KBM-7 (cell line): ENCODE results near the gene SFRP5.

Experiments
- DNase-seq: peaks from one replicate; pipeline ENCODE4 v3.0.0-alpha.2; 2015
- in situ Hi-C: fragments of 300-500 bp; cut with MboI; formaldehyde crosslinking; loops from 2 replicates; pipeline ENCODE4 v1.14.3; 2020; ENCODE audit warnings: low sequenced_read_pairs, low pct_unique_long_range_greater_than_20kb, mixed read lengths

Gene SFRP5

GRCh38 chr10:97744405-97745035 lies 27.3 kb downstream of the SFRP5 start:
- DNase-seq = no peak
- in situ Hi-C loops = no loop called here

- in situ Hi-C loops = no loop called here
- DNase-seq = no peak
These were observed 28.4 kb downstream of the SFRP5 start for GRCh38 chr10:97743169-97743943.

- in situ Hi-C loops = no loop called here
- no peak for DNase-seq
These were observed 31.2 kb downstream of the SFRP5 start for GRCh38 chr10:97740613-97741012.

- in situ Hi-C loops = no loop called here
These were observed 33.2 kb downstream of the SFRP5 start for GRCh38 chr10:97738616-97739015.

GRCh38 chr10:97737770-97738265 lies 34.0 kb downstream of the SFRP5 start:
- DNase-seq = no peak
- in situ Hi-C loops = no loop called here

More at GRCh38 chr10:97738616-97739015, 33.2 kb downstream of the SFRP5 start:
- DNase-seq = no peak

- in situ Hi-C loops = no loop called here
- DNase-seq = peak; percentile 94
These were observed 34.7 kb downstream of the SFRP5 start, which contains the start of gene ZFYVE27 for GRCh38 chr10:97736902-97737769. ZFYVE27 (plus strand) TSS chr10:97737128; CDS start chr10:97738478, 1,350 bp downstream.

- DNase-seq = no peak
- in situ Hi-C loops = no loop called here
These were observed 35.3 kb downstream of the SFRP5 start for GRCh38 chr10:97736403-97736901.

GRCh38 chr10:97734021-97734420 lies 37.8 kb downstream of the SFRP5 start:
- in situ Hi-C loops = no loop called here
- no peak for DNase-seq

GRCh38 chr10:97733256-97733655 lies 38.5 kb downstream of the SFRP5 start:
- no peak for DNase-seq
- in situ Hi-C loops = no loop called here

- no peak for DNase-seq
- in situ Hi-C loops = no loop called here
These were observed 39.8 kb downstream of the SFRP5 start for GRCh38 chr10:97732052-97732359.

GRCh38 chr10:97731346-97732051 lies 40.3 kb downstream of the SFRP5 start:
- peak; percentile 81 for DNase-seq
- in situ Hi-C loops = no loop called here

- no peak for DNase-seq
These were observed 42.8 kb downstream of the SFRP5 start for GRCh38 chr10:97729014-97729413.

GRCh38 chr10:97726636-97727178 lies 45.1 kb downstream of the SFRP5 start:
- in situ Hi-C loops = no loop called here
- DNase-seq = no peak

More at GRCh38 chr10:97729014-97729413, 42.8 kb downstream of the SFRP5 start:
- in situ Hi-C loops = no loop called here

GRCh38 chr10:97724341-97724941 lies 47.4 kb downstream of the SFRP5 start:
- DNase-seq = no peak
- in situ Hi-C loops = no loop called here

- in situ Hi-C loops = no loop called here
- DNase-seq = no peak
These were observed 48.8 kb downstream of the SFRP5 start for GRCh38 chr10:97723001-97723400.

- in situ Hi-C loops = no loop called here
These were observed 49.7 kb downstream of the SFRP5 start for GRCh38 chr10:97721871-97722780.

GRCh38 chr10:97719602-97720001 lies 52.2 kb downstream of the SFRP5 start:
- DNase-seq = no peak
- in situ Hi-C loops = no loop called here

More at GRCh38 chr10:97721871-97722780, 49.7 kb downstream of the SFRP5 start:
- DNase-seq = no peak
